Fibroblast of mammary gland (primary cell): ENCODE measurements around the gene RPLP2.

Experiments used
- DNase-seq: peaks from one replicate; pipeline ENCODE4 v3.0.0-alpha.2; 2010; ENCODE audit warnings: low read depth
- H3K4me3 ChIP-seq: 2 replicates; pipeline ENCODE4 v1.5.1; 2011; ENCODE audit warnings: low read depth, mild to moderate bottlenecking, low read length, moderate library complexity; ENCODE audit not compliant: control insufficient read depth
- TF ChIP-seq, protein P1 (sequence below): conservative IDR thresholded peaks from 2 replicates; pipeline ENCODE4 v1.5.1; 2011; ENCODE audit warnings: low read depth, low read length, inconsistent platforms; ENCODE audit not compliant: control insufficient read depth, insufficient read depth

Gene RPLP2

DNA sequence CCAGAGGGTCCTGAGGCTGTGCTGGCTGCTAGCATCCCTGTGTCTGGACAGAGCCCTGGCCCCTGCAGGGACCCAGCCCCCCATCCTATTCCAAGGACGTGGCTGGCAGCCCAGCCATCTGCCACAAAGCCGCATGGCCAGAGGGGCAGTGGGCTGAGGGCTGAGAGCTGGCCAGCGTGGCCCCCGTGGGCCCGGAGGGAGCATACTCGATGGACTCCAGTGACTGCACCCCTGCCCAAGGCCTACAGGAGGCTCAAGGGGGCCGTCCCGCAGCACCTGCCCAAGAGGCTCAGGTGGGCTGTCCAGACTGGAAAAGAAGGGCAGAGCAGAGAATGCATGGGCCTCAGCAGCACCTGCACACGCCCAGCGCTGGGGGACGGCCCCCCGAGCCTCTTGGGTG lies 46.0 kb downstream of the RPLP2 start:
- TF ChIP-seq, protein P1, sequence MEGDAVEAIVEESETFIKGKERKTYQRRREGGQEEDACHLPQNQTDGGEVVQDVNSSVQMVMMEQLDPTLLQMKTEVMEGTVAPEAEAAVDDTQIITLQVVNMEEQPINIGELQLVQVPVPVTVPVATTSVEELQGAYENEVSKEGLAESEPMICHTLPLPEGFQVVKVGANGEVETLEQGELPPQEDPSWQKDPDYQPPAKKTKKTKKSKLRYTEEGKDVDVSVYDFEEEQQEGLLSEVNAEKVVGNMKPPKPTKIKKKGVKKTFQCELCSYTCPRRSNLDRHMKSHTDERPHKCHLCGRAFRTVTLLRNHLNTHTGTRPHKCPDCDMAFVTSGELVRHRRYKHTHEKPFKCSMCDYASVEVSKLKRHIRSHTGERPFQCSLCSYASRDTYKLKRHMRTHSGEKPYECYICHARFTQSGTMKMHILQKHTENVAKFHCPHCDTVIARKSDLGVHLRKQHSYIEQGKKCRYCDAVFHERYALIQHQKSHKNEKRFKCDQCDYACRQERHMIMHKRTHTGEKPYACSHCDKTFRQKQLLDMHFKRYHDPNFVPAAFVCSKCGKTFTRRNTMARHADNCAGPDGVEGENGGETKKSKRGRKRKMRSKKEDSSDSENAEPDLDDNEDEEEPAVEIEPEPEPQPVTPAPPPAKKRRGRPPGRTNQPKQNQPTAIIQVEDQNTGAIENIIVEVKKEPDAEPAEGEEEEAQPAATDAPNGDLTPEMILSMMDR = no peak
- DNase-seq = no peak
- no peak overlapping the region for H3K4me3 ChIP-seq

DNA sequence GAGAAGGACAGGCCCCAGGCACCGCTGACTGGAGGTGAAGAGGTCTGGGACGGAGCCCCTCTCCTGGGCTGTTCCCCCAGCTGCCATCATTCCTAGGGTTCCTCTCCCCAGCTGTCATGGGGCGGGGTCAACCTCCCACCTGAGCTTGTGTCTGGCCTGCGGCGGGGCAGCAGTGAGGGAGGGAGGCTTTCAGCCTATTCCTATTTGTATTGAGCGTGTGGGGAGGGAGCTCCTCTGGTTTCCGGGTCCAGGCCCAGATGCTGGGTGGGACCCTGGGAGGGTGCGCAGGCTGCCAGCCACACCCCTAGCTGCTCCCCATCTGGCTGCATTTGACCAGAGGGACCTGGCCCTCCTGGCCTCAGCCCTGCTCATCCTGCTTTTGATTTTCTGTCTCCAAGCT lies 46.6 kb downstream of the RPLP2 start:
- no peak overlapping the region for H3K4me3 ChIP-seq
- TF ChIP-seq, protein P1 = no peak
- DNase-seq = no peak

DNA sequence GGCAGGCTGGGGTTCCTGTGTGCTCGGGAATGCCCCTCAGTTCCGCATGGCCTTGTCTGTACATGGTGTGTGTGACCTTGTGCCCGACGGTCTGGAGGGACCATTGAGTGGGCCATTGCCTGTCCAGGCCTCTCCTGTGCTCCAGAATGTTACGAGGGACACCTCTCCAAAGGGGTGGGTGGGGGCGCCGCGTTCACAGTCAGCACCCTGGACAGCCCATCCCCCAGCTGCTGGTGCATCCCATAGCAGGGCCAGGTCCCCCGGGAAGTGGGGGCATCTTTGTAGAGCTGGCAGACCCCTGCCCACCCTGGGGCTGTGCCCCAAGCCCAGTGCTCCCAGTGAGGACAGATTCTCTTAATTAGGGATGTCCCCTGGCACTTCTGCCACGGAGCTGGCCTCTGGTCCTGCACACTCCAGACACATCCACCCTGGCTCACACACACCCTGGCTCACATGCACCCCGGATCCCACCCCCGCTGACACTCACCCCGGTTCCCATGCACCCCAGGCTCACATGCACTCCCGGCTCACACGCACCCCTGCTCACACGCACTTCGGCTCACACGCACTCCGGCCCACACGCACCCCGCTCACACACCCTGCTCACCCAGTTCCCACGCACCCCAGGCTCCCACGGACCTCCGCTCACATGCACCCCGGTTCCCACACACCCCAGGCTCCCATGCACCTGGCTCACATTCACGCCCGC lies 48.4 kb downstream of the RPLP2 start:
- TF ChIP-seq, protein P1 = no peak
- no peak overlapping the region for H3K4me3 ChIP-seq
- no peak for DNase-seq

DNA sequence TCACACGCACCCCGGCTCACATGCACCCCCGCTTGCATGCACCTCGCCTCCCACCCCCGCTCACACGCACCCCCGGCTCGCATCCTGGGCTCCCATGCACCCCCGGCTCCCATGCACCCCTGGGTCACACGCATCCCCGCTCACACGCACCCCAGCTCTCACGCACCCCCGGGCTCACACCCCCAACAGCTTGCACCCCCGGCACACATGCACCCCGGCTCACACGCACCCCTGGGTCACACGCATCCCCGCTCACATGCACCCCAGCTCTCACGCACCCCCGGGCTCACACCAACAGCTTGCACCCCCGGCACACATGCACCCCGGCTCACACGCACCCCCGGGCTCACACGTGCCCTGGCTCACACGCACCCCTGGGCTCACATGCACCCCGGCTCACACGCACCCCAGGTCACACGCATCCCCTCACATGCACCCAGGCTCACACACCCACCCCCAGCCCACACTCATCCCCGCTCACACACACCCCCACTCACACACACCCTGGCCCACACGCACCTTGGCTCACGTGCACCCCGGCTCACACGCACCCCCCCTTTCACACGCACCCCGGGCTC lies 49.1 kb downstream of the RPLP2 start:
- TF ChIP-seq, protein P1 = no peak
- no peak for DNase-seq
- H3K4me3 ChIP-seq = no peak overlapping the region

DNA sequence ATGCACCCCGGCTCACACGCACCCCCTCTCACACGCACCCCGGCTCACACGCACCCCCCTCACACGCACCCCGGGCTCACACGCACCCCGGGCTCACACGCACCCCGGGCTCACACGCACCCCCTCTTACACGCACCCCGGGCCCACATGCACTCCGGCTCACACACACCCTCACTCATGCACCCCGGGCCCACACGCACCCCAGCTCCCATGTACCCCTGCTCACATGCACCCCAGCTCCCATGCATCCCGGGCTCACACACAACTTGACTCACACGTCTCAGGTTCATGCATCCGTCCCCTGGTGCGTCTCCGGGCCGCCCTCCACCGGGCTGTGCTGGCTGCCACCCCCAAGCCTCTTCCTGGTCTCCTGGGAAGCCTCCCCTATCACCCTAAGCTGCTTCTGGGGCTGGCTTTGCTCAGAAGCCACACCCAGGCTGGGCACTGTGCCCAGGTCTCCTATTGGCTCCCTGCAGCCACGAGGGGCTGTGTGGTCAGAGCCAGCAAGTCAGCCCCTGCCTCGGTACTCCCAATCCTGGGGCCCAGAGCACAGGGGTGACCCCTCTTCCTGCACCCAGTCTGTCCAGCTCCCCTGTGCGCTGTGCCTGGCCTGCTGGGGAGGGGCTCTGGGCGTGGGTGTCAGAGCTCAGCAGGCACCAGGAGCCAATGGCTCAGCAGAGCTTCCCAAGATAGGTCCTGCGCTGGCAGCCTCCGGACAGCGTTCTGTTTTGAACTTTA lies 49.8 kb downstream of the RPLP2 start:
- peak overlapping the region; percentile 10 for H3K4me3 ChIP-seq
- DNase-seq = peak; percentile 90

More for the DNA sequence above, 49.8 kb downstream of the RPLP2 start:
- TF ChIP-seq, protein P1 = no peak
